IMR-90 (cell line): ENCODE measurements around the gene GARNL3. TPM values are rescaled to one million over a fixed set of nuclear protein-coding genes. Genes with fewer than 3 reads are reported as not detected.
A peak's percentile ranks its signal among the peaks of the same experiment; 100 is the strongest.

Source experiments
- ATAC-seq: fragments of 200-7000 bp; cut with Tn5 transposase; 2 replicates; pipeline ENCODE4 v1.9.1; 2020; ENCODE audit warnings: low read depth, mild to moderate bottlenecking, moderate library complexity
- BruUV-seq: library from RNA; stranded (reverse); fragments of 400-500 nt; replicated peaks from 2 replicates; lab custom pipeline; 2021; lab: Mats Ljungman, UMichigan
- CTCF ChIA-PET: fragments of 300-600 bp; formaldehyde crosslinking; extraction: SDS; loops from one replicate; lab custom pipeline; 2021; ENCODE audit warnings: antibody characterized with exemption; lab: Yijun Ruan, JAX
- POLR2A ChIA-PET: fragments of 300-600 bp; sonication (Branson Sonifier 250); formaldehyde crosslinking; loops from one replicate; lab custom pipeline; 2022; ENCODE audit warnings: antibody characterized with exemption; ENCODE audit not compliant: unreplicated experiment; lab: Charles Lee
- DNase-seq: peaks from one replicate; pipeline ENCODE4 v3.0.0; 2013
- H2AFZ ChIP-seq: replicated peaks from 2 replicates; pipeline ENCODE3; 2013; ENCODE audit warnings: low read length, mild to moderate bottlenecking; ENCODE audit not compliant: poor library complexity
- H2AK5ac ChIP-seq: 2 replicates; pipeline ENCODE4 v1.6.1; 2013; ENCODE audit warnings: low read depth, low read length, inconsistent platforms
- H2AK9ac ChIP-seq: replicated peaks from 2 replicates; pipeline ENCODE3; 2013; ENCODE audit warnings: mild to moderate bottlenecking, low read depth, low read length, moderate library complexity; ENCODE audit not compliant: poor library complexity
- H2BK120ac ChIP-seq: 2 replicates; pipeline ENCODE4 v1.6.1; 2013; ENCODE audit warnings: low read depth, low read length, inconsistent platforms
- H2BK15ac ChIP-seq: 3 replicates; pipeline ENCODE4 v1.6.1; 2013; ENCODE audit warnings: low read depth, low read length, inconsistent platforms
- H2BK20ac ChIP-seq: 2 replicates; pipeline ENCODE4 v1.6.1; 2013; ENCODE audit warnings: low read depth, mild to moderate bottlenecking, inconsistent platforms, low read length, moderate library complexity
- H2BK5ac ChIP-seq: 2 replicates; pipeline ENCODE4 v1.6.1; 2013; ENCODE audit warnings: mild to moderate bottlenecking, low read depth, low read length, inconsistent platforms; ENCODE audit not compliant: poor library complexity, severe bottlenecking
- H3K14ac ChIP-seq: replicated peaks from 2 replicates; pipeline ENCODE4 v1.6.1; 2013; ENCODE audit warnings: low read depth, low read length, inconsistent platforms
- H3K18ac ChIP-seq: 2 replicates; pipeline ENCODE4 v1.6.1; 2013; ENCODE audit warnings: low read depth, low read length, control low read depth
- H3K23ac ChIP-seq: 2 replicates; pipeline ENCODE4 v1.6.1; 2013; ENCODE audit warnings: low read depth, low read length, inconsistent platforms
- H3K27ac ChIP-seq: 2 replicates; pipeline ENCODE4 v1.5.1; 2013; ENCODE audit warnings: mild to moderate bottlenecking, control low read depth, low read length; ENCODE audit not compliant: insufficient read depth
- H3K27me3 ChIP-seq: 2 replicates; pipeline ENCODE4 v1.6.1; 2013; ENCODE audit warnings: low read length; ENCODE audit not compliant: control insufficient read depth, insufficient read depth
- H3K36me3 ChIP-seq: 2 replicates; pipeline ENCODE4 v1.6.1; 2013; ENCODE audit warnings: low read length, mixed read lengths; ENCODE audit not compliant: control insufficient read depth, insufficient read depth
- H3K4ac ChIP-seq: 2 replicates; pipeline ENCODE4 v1.6.1; 2013; ENCODE audit warnings: low read depth, low read length, inconsistent platforms
- H3K4me1 ChIP-seq: 2 replicates; pipeline ENCODE4 v1.6.1; 2013; ENCODE audit warnings: low read length, mixed read lengths; ENCODE audit not compliant: control insufficient read depth, insufficient read depth
- H3K4me2 ChIP-seq: 2 replicates; pipeline ENCODE4 v1.6.1; 2013; ENCODE audit warnings: low read depth, mild to moderate bottlenecking, control low read depth, low read length, moderate library complexity
- H3K4me3 ChIP-seq: 2 replicates; pipeline ENCODE4 v1.5.1; 2013; ENCODE audit warnings: low read depth, mild to moderate bottlenecking, control low read depth, low read length, moderate library complexity; ENCODE audit not compliant: insufficient read depth
- H3K56ac ChIP-seq: 2 replicates; pipeline ENCODE4 v1.6.1; 2013; ENCODE audit warnings: low read length, inconsistent platforms; ENCODE audit not compliant: insufficient read depth; ENCODE audit errors: extremely low read depth
- H3K79me1 ChIP-seq, 2 experiments: 2 replicates each; pipeline ENCODE4 v1.6.1; 2013; ENCODE audit warnings: low read length in 2 of 2, inconsistent platforms in 1 of 2, low read depth in 1 of 2
- H3K9ac ChIP-seq: 2 replicates; pipeline ENCODE4 v1.6.1; 2013; ENCODE audit warnings: low read depth, low read length, control low read depth
- H3K9me1 ChIP-seq: 2 replicates; pipeline ENCODE4 v1.6.1; 2013; ENCODE audit warnings: low read length, inconsistent platforms; ENCODE audit not compliant: insufficient read depth
- H3K9me3 ChIP-seq: 2 replicates; pipeline ENCODE4 v1.6.1; 2013; ENCODE audit warnings: low read length; ENCODE audit not compliant: control insufficient read depth, insufficient read depth
- H4K20me1 ChIP-seq: 2 replicates; pipeline ENCODE4 v1.6.1; 2013; ENCODE audit warnings: low read length, inconsistent platforms; ENCODE audit not compliant: insufficient read depth
- H4K5ac ChIP-seq: 2 replicates; pipeline ENCODE4 v1.6.1; 2013; ENCODE audit warnings: mild to moderate bottlenecking, low read depth, low read length, control low read depth
- H4K8ac ChIP-seq, 2 experiments: 2 replicates each; pipeline ENCODE4 v1.6.1; 2013; ENCODE audit warnings: low read depth in 2 of 2, low read length in 2 of 2, control low read depth in 1 of 2, inconsistent platforms in 1 of 2
- H4K91ac ChIP-seq: 2 replicates; pipeline ENCODE4 v1.6.1; 2013; ENCODE audit warnings: low read depth, low read length, inconsistent platforms; ENCODE audit not compliant: insufficient read depth
- CEBPB ChIP-seq: IDR thresholded peaks from 2 replicates; pipeline ENCODE4 v1.6.1; 2012; ENCODE audit warnings: low read depth, low read length, improper control_type of control experiment
- NFE2L2 ChIP-seq: fragments of 150-350 bp; IDR thresholded peaks from 2 replicates; pipeline ENCODE4 v1.6.1; 2016; ENCODE audit warnings: low read depth, mild to moderate bottlenecking, low read length
- SMC3 ChIP-seq: fragments of 150-350 bp; IDR thresholded peaks from 2 replicates; pipeline ENCODE4 v1.6.1; 2016; ENCODE audit warnings: low read depth, mild to moderate bottlenecking, antibody characterized with exemption, low read length, moderate library complexity
- WGBS, 2 experiments: methylation state at CpG; one replicate each; pipeline versions ENCODE4 v1.1.5 to v1.1.7; 2013; ENCODE audit warnings: missing lambda C conversion rate in 2 of 2; ENCODE audit not compliant: insufficient read length in 1 of 2; ENCODE audit errors: extremely low coverage in 2 of 2; 5-methylcytosine and 5-hydroxymethylcytosine counted together
- dilution Hi-C: fragments of 300-500 bp; cut with HindIII; formaldehyde crosslinking; loops from one replicate; pipeline ENCODE4 v1.14.3; 2018; ENCODE audit warnings: low sequenced_read_pairs; ENCODE audit not compliant: unreplicated experiment
- in situ Hi-C: fragments of 300-500 bp; cut with MboI; formaldehyde crosslinking; loops from 3 replicates; pipeline ENCODE4 v1.14.3; 2019; ENCODE audit warnings: low sequenced_read_pairs, inconsistent platforms, mixed read lengths
- intact Hi-C: fragments of 100-400 bp; cut with micrococcal nuclease; formaldehyde crosslinking; loops from 2 replicates; pipeline ENCODE4 v1.10.0; 2022
- polyA plus RNA-seq, 3 experiments: library from polyadenylated mRNA; depleted of rRNA; stranded (reverse); fragments of >200 nt; gene quantifications; 2 replicates each; pipeline ENCODE4 v1.2.3, GENCODE V29; 2012; ENCODE audit warnings: low replicate concordance in 1 of 3
- total RNA-seq: library from RNA; depleted of rRNA; stranded (reverse); fragments of >200 nt; gene quantifications from 2 replicates; pipeline ENCODE4 v1.2.3, GENCODE V29; 2012

GARNL3 gene
- total and polyA plus RNA-seq, 2 of the 4 experiments (the other 2 are of a cell fraction), result 1.9 to 5.0 TPM

- Histone ChIP-seq H3K56ac (no peak overlapping the region), H2BK15ac (no peak overlapping the region), H3K4me3 (no peak overlapping the region), H3K4ac (no peak overlapping the region), H3K27ac (no peak overlapping the region), H4K5ac (no peak overlapping the region), H3K9me3 (no peaks in the 10 kb centered on the region), H3K9me1 (no peaks in the 10 kb centered on the region), H3K4me1 (no peaks in the 10 kb centered on the region), H4K8ac (no peak overlapping the region), H3K14ac (no peak overlapping the region), H2BK20ac (no peak overlapping the region), H4K20me1 (no peaks in the 10 kb centered on the region), H2AK5ac (no peak overlapping the region), H3K9ac (no peak overlapping the region), H2AK9ac (no peak overlapping the region), H3K23ac (no peak overlapping the region), H2BK5ac (no peak overlapping the region), H3K27me3 (no peaks in the 10 kb centered on the region), H3K18ac (no peak overlapping the region), H2AFZ (no peak overlapping the region), H3K79me1 (no peaks in the 10 kb centered on the region), H4K91ac (no peak overlapping the region), H3K36me3 (no peaks in the 10 kb centered on the region), H2BK120ac (no peak overlapping the region), H3K4me2 (no peak overlapping the region)
- dilution Hi-C loops (no loop called here), in situ Hi-C loops (no loop called here), intact Hi-C loops (no loop called here)
- DNase-seq (peak; percentile 23), ATAC-seq (no peak)
- no TSS peak for BruUV-seq
- ChIA-PET CTCF (interaction anchor here (1.2 kb wide), 1 partner anchor 11 kb away, joined by 3 read pairs; no protein-coding TSS in a partner anchor), POLR2A (no interaction called here)
- WGBS, 2 experiments, result no CpG with 5 or more reads among the region's 4 CpGs
- peak; percentile 38; the same call in 1 of the 2 replicates for TF ChIP-seq CEBPB
- no peak for TF ChIP-seq SMC3
- no peak for TF ChIP-seq NFE2L2
Measured at GRCh38 chr9:127252410-127253318, 11.9 kb upstream of the GARNL3 start.
